Uterus (tissue), 2 donors: ENCODE measurements around the gene C1orf174.

Source experiments
- POLR2A ChIP-seq, 2 donors: fragments of 450-650 bp; IDR thresholded peaks; one replicate each; pipeline ENCODE4 v1.6.1; 2016; ENCODE audit warnings: antibody characterized with exemption in 2 of 2, mild to moderate bottlenecking in 1 of 2, moderate library complexity in 1 of 2
- TF ChIP-seq, protein P1 (sequence below), 4 experiments: fragments of 200-600 bp in 2 of 4; fragments of 450-650 bp in 2 of 4; sonication (generic) in 2 of 4; IDR thresholded peaks; one replicate each; pipeline ENCODE4 v1.5.1; 2016 to 2019; ENCODE audit warnings: antibody characterized with exemption in 4 of 4, mild to moderate bottlenecking in 2 of 4, moderate library complexity in 1 of 4

DNA sequence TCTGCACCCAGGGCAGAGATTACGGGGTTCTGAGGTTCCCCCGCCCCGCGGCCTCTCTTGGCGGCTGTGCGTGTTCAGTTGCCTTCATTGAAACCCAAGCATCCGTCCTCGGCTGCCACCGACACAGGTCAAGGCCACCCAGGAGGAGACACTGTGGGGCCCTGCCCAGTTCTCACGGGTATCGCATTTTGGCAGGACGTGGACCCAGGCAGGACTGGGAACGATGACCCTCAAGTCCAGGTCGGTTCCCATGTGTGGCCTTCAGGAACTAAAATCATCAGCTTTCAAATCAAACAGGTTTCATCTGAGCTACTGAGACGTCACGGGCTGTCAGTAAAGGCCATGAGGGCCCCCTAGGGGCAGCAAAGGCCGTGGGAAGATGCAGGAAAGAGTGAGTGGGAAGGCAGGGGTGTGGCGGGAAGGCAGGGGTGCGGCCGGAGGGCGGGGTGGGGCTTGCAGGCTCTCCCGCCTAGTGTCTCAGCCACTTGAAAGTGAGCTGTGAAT lies 7.0 kb upstream of the C1orf174 start:
- TF ChIP-seq, protein P1, sequence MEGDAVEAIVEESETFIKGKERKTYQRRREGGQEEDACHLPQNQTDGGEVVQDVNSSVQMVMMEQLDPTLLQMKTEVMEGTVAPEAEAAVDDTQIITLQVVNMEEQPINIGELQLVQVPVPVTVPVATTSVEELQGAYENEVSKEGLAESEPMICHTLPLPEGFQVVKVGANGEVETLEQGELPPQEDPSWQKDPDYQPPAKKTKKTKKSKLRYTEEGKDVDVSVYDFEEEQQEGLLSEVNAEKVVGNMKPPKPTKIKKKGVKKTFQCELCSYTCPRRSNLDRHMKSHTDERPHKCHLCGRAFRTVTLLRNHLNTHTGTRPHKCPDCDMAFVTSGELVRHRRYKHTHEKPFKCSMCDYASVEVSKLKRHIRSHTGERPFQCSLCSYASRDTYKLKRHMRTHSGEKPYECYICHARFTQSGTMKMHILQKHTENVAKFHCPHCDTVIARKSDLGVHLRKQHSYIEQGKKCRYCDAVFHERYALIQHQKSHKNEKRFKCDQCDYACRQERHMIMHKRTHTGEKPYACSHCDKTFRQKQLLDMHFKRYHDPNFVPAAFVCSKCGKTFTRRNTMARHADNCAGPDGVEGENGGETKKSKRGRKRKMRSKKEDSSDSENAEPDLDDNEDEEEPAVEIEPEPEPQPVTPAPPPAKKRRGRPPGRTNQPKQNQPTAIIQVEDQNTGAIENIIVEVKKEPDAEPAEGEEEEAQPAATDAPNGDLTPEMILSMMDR (IDR thresholded peaks at IDR 0.05) = no peak
- no peak for TF ChIP-seq POLR2A (IDR thresholded peaks at IDR 0.05)
